HUES64 (cell line): ENCODE results near the gene ATN1.
A peak's percentile ranks its signal among the peaks of the same experiment; 100 is the strongest.

Source experiments
- H3K27ac ChIP-seq: 2 replicates; pipeline ENCODE4 v1.7.0; 2013; ENCODE audit warnings: low read depth, low read length, inconsistent platforms
- H3K27me3 ChIP-seq: 2 replicates; pipeline ENCODE4 v1.6.1; 2013; ENCODE audit warnings: mild to moderate bottlenecking, low read length; ENCODE audit not compliant: insufficient read depth
- H3K36me3 ChIP-seq: 2 replicates; pipeline ENCODE4 v1.6.1; 2013; ENCODE audit warnings: mild to moderate bottlenecking, low read length; ENCODE audit not compliant: insufficient read depth
- H3K4me1 ChIP-seq: 2 replicates; pipeline ENCODE4 v1.6.1; 2013; ENCODE audit warnings: mild to moderate bottlenecking, low read length, moderate library complexity; ENCODE audit not compliant: insufficient read depth
- H3K4me3 ChIP-seq: 2 replicates; pipeline ENCODE4 v1.5.1; 2013; ENCODE audit warnings: mild to moderate bottlenecking, low read length, moderate library complexity
- H3K9ac ChIP-seq: 2 replicates; pipeline ENCODE4 v1.6.1; 2013; ENCODE audit warnings: mild to moderate bottlenecking, low read depth, low read length
- H3K9me3 ChIP-seq: 2 replicates; pipeline ENCODE4 v1.6.1; 2013; ENCODE audit warnings: low read depth, low read length; ENCODE audit not compliant: insufficient read depth
- WGBS: fragments of 150-250, 120-280 bp; methylation state at CpG from one replicate; pipeline ENCODE4 v1.1.7; 2013; ENCODE audit warnings: missing lambda C conversion rate; 5-methylcytosine and 5-hydroxymethylcytosine counted together

Gene ATN1

GRCh38 chr12:6961695-6962284 lies 34.0 kb downstream of the ATN1 start:
- peaks cover 25% of the 10 kb centered on the region for H3K36me3 ChIP-seq
- H3K27me3 ChIP-seq: no peaks in the 10 kb centered on the region
- peaks cover 22% of the 10 kb centered on the region for H3K4me1 ChIP-seq
- WGBS: 14% methylated on average over 15 of the region's 16 CpGs
- peak overlapping the region; percentile 64 for H3K4me3 ChIP-seq
- no peaks in the 10 kb centered on the region for H3K9me3 ChIP-seq
- H3K9ac ChIP-seq: peak overlapping the region; percentile 43
- peak overlapping the region; percentile 77 for H3K27ac ChIP-seq

GRCh38 chr12:6962285-6963015 lies 34.7 kb downstream of the ATN1 start:
- peak overlapping the region; percentile 77 for H3K27ac ChIP-seq
- WGBS: 68% methylated on average over 25 of the region's 25 CpGs
- no peaks in the 10 kb centered on the region for H3K9me3 ChIP-seq
- H3K36me3 ChIP-seq: peaks cover 32% of the 10 kb centered on the region
- peak overlapping the region; percentile 64 for H3K4me3 ChIP-seq
- H3K9ac ChIP-seq: peak overlapping the region; percentile 43
- peaks cover 22% of the 10 kb centered on the region for H3K4me1 ChIP-seq
- H3K27me3 ChIP-seq: no peaks in the 10 kb centered on the region

GRCh38 chr12:6963016-6963731 lies 35.4 kb downstream of the ATN1 start:
- WGBS: 89% methylated on average over 32 of the region's 32 CpGs
- H3K4me1 ChIP-seq: peaks cover 22% of the 10 kb centered on the region
- peak overlapping the region; percentile 64 for H3K4me3 ChIP-seq
- no peaks in the 10 kb centered on the region for H3K9me3 ChIP-seq
- peaks cover 39% of the 10 kb centered on the region for H3K36me3 ChIP-seq
- H3K27ac ChIP-seq: peak overlapping the region; percentile 77
- H3K9ac ChIP-seq: peak overlapping the region; percentile 43
- no peaks in the 10 kb centered on the region for H3K27me3 ChIP-seq

GRCh38 chr12:6963791-6964413 lies 36.1 kb downstream of the ATN1 start:
- H3K4me3 ChIP-seq: peak overlapping the region; percentile 39
- H3K27ac ChIP-seq: peak overlapping the region; percentile 77
- WGBS: 91% methylated on average over 17 of the region's 17 CpGs
- no peaks in the 10 kb centered on the region for H3K9me3 ChIP-seq
- H3K4me1 ChIP-seq: peaks cover 25% of the 10 kb centered on the region
- H3K27me3 ChIP-seq: no peaks in the 10 kb centered on the region
- H3K36me3 ChIP-seq: peaks cover 46% of the 10 kb centered on the region
- peak overlapping the region; percentile 40 for H3K9ac ChIP-seq

GRCh38 chr12:6964605-6965025 lies 36.9 kb downstream of the ATN1 start:
- H3K9ac ChIP-seq: peak overlapping the region; percentile 40; the same call in 1 of the 2 replicates
- peaks cover 52% of the 10 kb centered on the region for H3K36me3 ChIP-seq
- peak overlapping the region; percentile 77; the same call in 1 of the 2 replicates for H3K27ac ChIP-seq
- no peak overlapping the region; the same call in 1 of the 2 replicates for H3K4me3 ChIP-seq
- H3K9me3 ChIP-seq: no peaks in the 10 kb centered on the region
- WGBS: 87% methylated on average over 8 of the region's 8 CpGs
- no peaks in the 10 kb centered on the region for H3K27me3 ChIP-seq
- H3K4me1 ChIP-seq: peaks cover 30% of the 10 kb centered on the region

GRCh38 chr12:6965026-6965661 lies 37.4 kb downstream of the ATN1 start:
- H3K4me1 ChIP-seq: peaks cover 30% of the 10 kb centered on the region
- 51% methylated on average over 12 of the region's 12 CpGs for WGBS
- H3K9ac ChIP-seq: no peak overlapping the region
- no peaks in the 10 kb centered on the region for H3K9me3 ChIP-seq
- H3K4me3 ChIP-seq: no peak overlapping the region
- H3K27me3 ChIP-seq: no peaks in the 10 kb centered on the region
- peak overlapping the region; percentile 77; the same call in 1 of the 2 replicates for H3K27ac ChIP-seq
- H3K36me3 ChIP-seq: peaks cover 52% of the 10 kb centered on the region

- Histone ChIP-seq H3K27me3 (no peaks in the 10 kb centered on the region), H3K9ac (no peak overlapping the region), H3K4me3 (no peak overlapping the region), H3K36me3 (peaks cover 52% of the 10 kb centered on the region), H3K4me1 (peaks cover 29% of the 10 kb centered on the region), H3K27ac (no peak overlapping the region; the same call in 1 of the 2 replicates), H3K9me3 (no peaks in the 10 kb centered on the region)
- 82% methylated on average over 3 of the region's 4 CpGs for WGBS
These were observed 38.0 kb downstream of the ATN1 start for GRCh38 chr12:6965714-6966113.

- Histone ChIP-seq H3K9me3 (no peaks in the 10 kb centered on the region), H3K9ac (no peak overlapping the region), H3K4me1 (peaks cover 23% of the 10 kb centered on the region), H3K36me3 (peaks cover 52% of the 10 kb centered on the region), H3K4me3 (no peak overlapping the region), H3K27ac (no peak overlapping the region; the same call in 1 of the 2 replicates), H3K27me3 (no peaks in the 10 kb centered on the region)
- WGBS: 95% methylated on average over 7 of the region's 7 CpGs
These were observed 38.6 kb downstream of the ATN1 start for GRCh38 chr12:6966351-6966750.

GRCh38 chr12:6967651-6968100 lies 39.9 kb downstream of the ATN1 start:
- no peak overlapping the region for H3K4me3 ChIP-seq
- no peaks in the 10 kb centered on the region for H3K27me3 ChIP-seq
- H3K27ac ChIP-seq: no peak overlapping the region
- no peak overlapping the region for H3K9ac ChIP-seq
- H3K36me3 ChIP-seq: peaks cover 56% of the 10 kb centered on the region
- WGBS: 94% methylated on average over 10 of the region's 10 CpGs
- no peaks in the 10 kb centered on the region for H3K9me3 ChIP-seq
- peaks cover 14% of the 10 kb centered on the region for H3K4me1 ChIP-seq

- H3K4me3 ChIP-seq: peak overlapping the region; percentile 86; the same call in 1 of the 2 replicates
- peak overlapping the region; percentile 95 for H3K9ac ChIP-seq
- no peaks in the 10 kb centered on the region for H3K27me3 ChIP-seq
- H3K27ac ChIP-seq: no peak overlapping the region
- no peaks in the 10 kb centered on the region for H3K9me3 ChIP-seq
- WGBS: 97% methylated on average over 9 of the region's 9 CpGs
- H3K4me1 ChIP-seq: peaks cover 12% of the 10 kb centered on the region
- peaks cover 56% of the 10 kb centered on the region for H3K36me3 ChIP-seq
These were observed 40.7 kb downstream of the ATN1 start for GRCh38 chr12:6968426-6968825.
